Heart right ventricle (tissue), 16 donors: ENCODE measurements around the gene LENG8. TPM values are rescaled to one million over a fixed set of nuclear protein-coding genes. Genes with fewer than 3 reads are reported as not detected.

Source experiments
- ATAC-seq, 8 donors: fragments of 200-7000 bp; cut with Tn5 transposase; one replicate each; pipeline ENCODE4 v1.9.1; 2020; ENCODE audit warnings: mild to moderate bottlenecking in 8 of 8, moderate library complexity in 8 of 8, moderate number of reproducible peaks in 1 of 8
- DNase-seq, 2 donors: peaks; one replicate each; pipeline ENCODE4 v3.0.0-alpha.2; 2020
- H3K27ac ChIP-seq, 10 donors: fragments of 200-600 bp; sonication (generic) in 2 of 10; one replicate each; pipeline versions ENCODE4 v1.5.0 to v1.8.0; 2020 to 2022; ENCODE audit warnings: mild to moderate bottlenecking in 3 of 10
- H3K27me3 ChIP-seq, 7 donors: fragments of 200-600 bp; one replicate each; pipeline ENCODE4 v1.8.0; 2021 to 2022; ENCODE audit warnings: mild to moderate bottlenecking in 2 of 7
- H3K36me3 ChIP-seq, 9 donors: fragments of 200-600 bp; sonication (generic) in 1 of 9; one replicate each; pipeline versions ENCODE4 v1.5.0 to v1.8.0; 2020 to 2022; ENCODE audit warnings: mild to moderate bottlenecking in 2 of 9
- H3K4me1 ChIP-seq, 9 donors: fragments of 200-600 bp; sonication (generic) in 1 of 9; one replicate each; pipeline versions ENCODE4 v1.5.0 to v1.8.0; 2020 to 2022; ENCODE audit warnings: mild to moderate bottlenecking in 4 of 9
- H3K4me3 ChIP-seq, 10 donors: fragments of 200-600 bp; sonication (generic) in 2 of 10; one replicate each; pipeline versions ENCODE4 v1.5.0 to v1.8.0; 2020 to 2022; ENCODE audit warnings: mild to moderate bottlenecking in 7 of 10, moderate library complexity in 2 of 10
- H3K9me3 ChIP-seq, 11 donors: fragments of 200-600 bp in 10 of 11; sonication (generic) in 2 of 11; one replicate each; pipeline versions ENCODE4 v1.5.0 to v1.8.0; 2013 to 2022; ENCODE audit warnings: mild to moderate bottlenecking in 2 of 11, control low read depth in 1 of 11, moderate library complexity in 1 of 11
- WGBS, 2 donors: extraction: QIAGEN DNeasy Blood & Tissue Kit; methylation state at CpG; one replicate each; pipeline ENCODE4 v1.1.7; 2013; ENCODE audit warnings: inconsistent platforms in 1 of 2; 5-methylcytosine and 5-hydroxymethylcytosine counted together
- intact Hi-C, 10 donors: fragments of 100-400 bp; cut with DNase I; formaldehyde crosslinking; loops; one replicate each; pipeline versions ENCODE4 v1.11.1 to v1.14.2; 2022
- polyA plus RNA-seq, 2 donors: library from polyadenylated mRNA; stranded (reverse); fragments of 200-250 nt; gene quantifications; one replicate each; pipeline ENCODE4 v1.2.3, GENCODE V29; 2013
- total RNA-seq, 10 donors: library from RNA; stranded (reverse); fragmentation: NEBNext Ultra II Directional in 3 of 10; extraction: Animal tissue kit (Norgen Biotek cat#: 25700) in 3 of 10; gene quantifications; one replicate each; pipeline versions ENCODE4 v1.2.1 to v1.2.4, GENCODE V29; 2021 to 2023
- TF ChIP-seq, protein P1 (sequence below), 9 donors: fragments of 200-600 bp; sonication (generic) in 2 of 9; IDR thresholded peaks; one replicate each; pipeline versions ENCODE4 v1.5.0 to v1.8.0; 2021 to 2022; ENCODE audit warnings: antibody characterized with exemption in 9 of 9, mild to moderate bottlenecking in 5 of 9, moderate library complexity in 1 of 9
- donor health status: Arrhythmogenic right ventricular cardiomyopathy.
- donor health status: ischemic (EF 13 %, LVEDD 7.1; RV severe dilation, severe dysfunction).
- donor health status: healthy with polysubstance abuse.
- donor health status: DM: no; HTN: yes; CAD: no.
- donor health status: DM: no; HTN: no; CAD: no.
- donor health status: ischemic (EF 25% LVEDD 6.9; RV normal size, moderate dysfunction).
- donor health status: ischemic (EF 25% LVEDD 5.7; RV mildly dilated, moderate dysfunction).
- donor health status: healthy.
- donor health status: DM: yes; HTN: yes; CAD: no.
- donor health status: Ischemic cardiomyopathy.
- donor health status: ischemic (EF 35%, LVEDD 5.7; RV mildly dilated, moderate dysfunction).
- donor health status: nonischemic (EF 11% LVEDD 7.7; RV severe dilation, severe dysfunction).
- donor health status: DM: yes; HTN: yes; CAD: no.
- donor health status: PGD.
- donor health status: ischemic (EF 29% LVEDD 5.4; RV normal size, mild dysfunction).
- donor health status: nonischemic (EF 23%, LVEDD 6.1; RV moderate dilation, normal function).

Gene LENG8
- total and polyA plus RNA-seq, 12 donors: 34.3 to 194 (median 56.8) TPM

DNA sequence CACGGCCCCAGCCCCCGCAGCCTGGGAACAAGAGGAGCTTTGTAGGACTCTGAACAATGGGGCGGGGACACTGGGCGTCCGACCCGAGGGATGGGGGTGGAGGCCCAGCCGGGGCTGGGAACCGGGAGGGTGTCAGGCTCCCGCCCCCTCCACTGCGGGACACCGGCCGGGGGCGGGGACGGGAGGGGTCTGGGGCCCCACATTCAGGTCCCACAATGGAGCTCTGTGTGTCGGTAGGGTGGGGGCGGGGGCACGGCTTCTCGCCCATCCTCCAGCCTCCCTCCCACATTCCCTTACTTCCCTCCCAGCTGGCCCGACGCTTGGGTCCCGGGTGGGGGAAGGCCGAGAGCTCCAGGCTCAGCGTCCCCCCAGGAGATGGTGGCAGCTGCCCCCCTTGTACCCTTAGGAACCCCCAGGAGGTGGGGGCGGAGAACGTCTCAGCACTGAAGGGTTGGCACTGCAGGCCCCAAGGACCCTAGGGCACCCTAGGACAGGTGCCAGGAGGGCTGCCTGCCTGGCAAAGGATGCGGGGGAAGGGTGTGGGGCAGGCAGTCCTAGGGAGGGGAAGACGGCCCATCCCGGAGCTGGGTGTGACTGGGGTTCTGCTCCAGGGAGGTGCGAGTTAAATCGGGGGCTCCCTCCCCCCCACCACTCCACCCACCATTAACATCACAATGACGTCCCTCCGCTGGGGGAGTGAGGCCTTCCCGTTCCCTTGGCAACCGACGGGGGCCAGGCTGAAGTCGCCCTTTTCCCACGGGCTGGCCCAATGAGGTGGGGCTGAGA is 28.4 kb upstream of the LENG8 start:
- 6% methylated on average over 33 to 37 of the region's 37 CpGs for WGBS, 2 donors
- H3K27me3 ChIP-seq: peaks cover 15 to 88% (median 81%) of the 10 kb centered on the region in 7 donors
- H3K27ac ChIP-seq: peak overlapping the region; percentile 13 to 85 (median 50)
- DNase-seq (peak; percentile 45 to 76), ATAC-seq (peak; percentile 56 to 87 (median 72))
- H3K36me3 ChIP-seq: no peaks in the 10 kb centered on the region
- intact Hi-C loops: no loop called here
- H3K9me3 ChIP-seq: no peaks in the 10 kb centered on the region
- peak overlapping the region in 6 of 10 donors; percentile 9 to 48 (median 36) for H3K4me3 ChIP-seq
- peaks cover 4 to 46% (median 17%) of the 10 kb centered on the region in 9 donors for H3K4me1 ChIP-seq
- TF ChIP-seq, protein P1, sequence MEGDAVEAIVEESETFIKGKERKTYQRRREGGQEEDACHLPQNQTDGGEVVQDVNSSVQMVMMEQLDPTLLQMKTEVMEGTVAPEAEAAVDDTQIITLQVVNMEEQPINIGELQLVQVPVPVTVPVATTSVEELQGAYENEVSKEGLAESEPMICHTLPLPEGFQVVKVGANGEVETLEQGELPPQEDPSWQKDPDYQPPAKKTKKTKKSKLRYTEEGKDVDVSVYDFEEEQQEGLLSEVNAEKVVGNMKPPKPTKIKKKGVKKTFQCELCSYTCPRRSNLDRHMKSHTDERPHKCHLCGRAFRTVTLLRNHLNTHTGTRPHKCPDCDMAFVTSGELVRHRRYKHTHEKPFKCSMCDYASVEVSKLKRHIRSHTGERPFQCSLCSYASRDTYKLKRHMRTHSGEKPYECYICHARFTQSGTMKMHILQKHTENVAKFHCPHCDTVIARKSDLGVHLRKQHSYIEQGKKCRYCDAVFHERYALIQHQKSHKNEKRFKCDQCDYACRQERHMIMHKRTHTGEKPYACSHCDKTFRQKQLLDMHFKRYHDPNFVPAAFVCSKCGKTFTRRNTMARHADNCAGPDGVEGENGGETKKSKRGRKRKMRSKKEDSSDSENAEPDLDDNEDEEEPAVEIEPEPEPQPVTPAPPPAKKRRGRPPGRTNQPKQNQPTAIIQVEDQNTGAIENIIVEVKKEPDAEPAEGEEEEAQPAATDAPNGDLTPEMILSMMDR (IDR thresholded peaks at IDR 0.05): no peak

DNA sequence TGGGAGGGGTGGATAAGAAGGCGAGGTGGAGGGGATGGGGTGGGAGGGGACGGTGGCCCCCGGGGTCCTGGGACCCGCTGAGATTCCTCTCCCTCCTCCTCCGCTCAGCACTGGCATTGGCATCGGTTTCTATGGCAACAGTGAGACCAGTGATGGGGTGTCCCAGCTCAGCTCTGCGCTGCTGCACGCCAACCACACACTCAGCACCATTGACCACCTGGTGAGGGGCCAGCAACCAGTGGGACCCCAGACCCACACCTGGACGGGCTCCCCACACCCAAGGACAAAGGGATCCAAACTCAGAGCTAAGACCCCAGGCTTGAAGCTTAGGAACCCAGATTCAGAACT is 27.9 kb upstream of the LENG8 start:
- Histone ChIP-seq H3K4me1 (peaks cover 4 to 45% (median 17%) of the 10 kb centered on the region in 9 donors), H3K4me3 (peak overlapping the region in 1 of 10 donors; percentile 42), H3K27me3 (peaks cover 15 to 88% (median 79%) of the 10 kb centered on the region in 7 donors), H3K36me3 (no peaks in the 10 kb centered on the region), H3K9me3 (no peaks in the 10 kb centered on the region), H3K27ac (peak overlapping the region in 4 of 10 donors; percentile 33 to 78 (median 68))
- intact Hi-C loops: no loop called here
- WGBS, 2 donors: 19 to 24% methylated on average over 9 of the region's 9 CpGs
- ATAC-seq: no peak
- DNase-seq: no peak
- TF ChIP-seq, protein P1 (IDR thresholded peaks at IDR 0.05): no peak

DNA sequence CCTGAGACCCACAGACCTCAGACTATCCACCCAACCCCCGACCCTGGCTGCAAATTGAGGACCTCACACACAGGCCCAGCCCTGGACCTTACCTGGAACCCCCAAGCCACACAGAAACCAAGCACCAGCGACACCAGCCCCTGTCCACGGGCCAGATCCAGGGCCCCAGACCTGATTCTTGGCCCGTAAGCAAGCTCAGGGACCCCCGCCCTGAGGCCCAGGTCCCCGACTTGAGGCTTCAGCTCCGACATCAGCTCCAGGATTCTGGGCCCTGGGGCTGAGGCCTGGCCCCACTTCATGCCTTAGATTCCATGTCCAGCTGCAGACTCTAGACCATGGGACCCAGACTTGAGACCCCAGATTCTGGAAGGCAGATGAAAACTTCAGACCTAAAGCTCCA is 27.5 kb upstream of the LENG8 start:
- 76 to 78% methylated on average over 7 of the region's 7 CpGs for WGBS, 2 donors
- peak overlapping the region in 4 of 10 donors; percentile 33 to 78 (median 68) for H3K27ac ChIP-seq
- H3K27me3 ChIP-seq: peaks cover 15 to 87% (median 78%) of the 10 kb centered on the region in 7 donors
- intact Hi-C loops: no loop called here
- no peak for ATAC-seq
- no peak for DNase-seq
- H3K9me3 ChIP-seq: no peaks in the 10 kb centered on the region
- H3K4me1 ChIP-seq: peaks cover 4 to 42% (median 15%) of the 10 kb centered on the region in 9 donors
- TF ChIP-seq, protein P1 (IDR thresholded peaks at IDR 0.05): no peak
- H3K4me3 ChIP-seq: no peak overlapping the region
- H3K36me3 ChIP-seq: no peaks in the 10 kb centered on the region

DNA sequence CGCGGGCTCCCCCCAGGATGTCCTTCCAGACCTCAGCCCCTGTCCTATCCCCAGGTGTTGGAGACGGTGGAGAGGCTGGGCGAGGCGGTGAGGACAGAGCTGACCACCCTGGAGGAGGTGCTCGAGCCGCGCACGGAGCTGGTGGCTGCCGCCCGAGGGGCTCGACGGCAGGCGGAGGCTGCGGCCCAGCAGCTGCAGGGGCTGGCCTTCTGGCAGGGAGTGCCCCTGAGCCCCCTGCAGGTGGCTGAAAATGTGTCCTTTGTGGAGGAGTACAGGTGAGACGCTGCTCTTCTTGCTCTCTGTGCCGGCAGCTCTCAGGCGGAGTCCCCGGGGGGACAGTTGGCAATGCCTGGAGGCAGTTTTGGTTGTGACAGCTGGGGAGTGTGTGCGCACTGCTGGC is 26.9 kb upstream of the LENG8 start:
- Histone ChIP-seq H3K9me3 (no peaks in the 10 kb centered on the region), H3K27me3 (peaks cover 10 to 80% (median 76%) of the 10 kb centered on the region in 7 donors), H3K4me1 (peaks cover 4 to 40% (median 15%) of the 10 kb centered on the region in 9 donors), H3K4me3 (no peak overlapping the region), H3K27ac (no peak overlapping the region), H3K36me3 (no peaks in the 10 kb centered on the region)
- WGBS, 2 donors: 54 to 60% methylated on average over 20 of the region's 20 CpGs
- DNase-seq: no peak
- TF ChIP-seq, protein P1 (IDR thresholded peaks at IDR 0.05): no peak
- ATAC-seq: no peak
- intact Hi-C loops: no loop called here
